GM21390 (cell line): ENCODE data around the gene EXOSC7.
"Not testable (repeated sequence)": the region's sequence is repeated elsewhere in the genome, so short reads cannot be mapped to it uniquely, and the experiment has no call there.

Experiments
- ATAC-seq: cut with Tn5 transposase; IDR thresholded peaks from one replicate; pipeline ENCODE4 v1.9.1; 2021; ENCODE audit not compliant: unreplicated experiment

EXOSC7 gene

DNA sequence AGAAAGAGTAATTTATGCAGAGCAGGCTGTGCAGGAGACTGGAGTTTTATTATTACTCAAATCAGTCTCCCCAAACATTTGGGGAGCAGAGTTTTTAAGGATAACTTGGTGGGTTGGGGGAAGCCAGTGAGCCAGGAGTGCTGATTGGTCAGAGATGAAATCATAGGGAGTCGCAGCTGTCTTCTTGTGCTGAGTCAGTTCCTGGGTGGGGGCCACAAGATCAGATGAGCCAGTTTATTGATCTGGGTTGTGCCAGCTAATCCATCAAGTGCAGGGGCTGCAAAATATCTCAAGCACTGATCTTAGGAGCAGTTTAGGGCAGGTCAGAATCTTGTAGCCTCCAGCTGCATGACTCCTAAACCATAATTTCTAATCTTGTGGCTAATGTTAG, 77.8 kb downstream of the EXOSC7 start:
- not testable (repeated sequence) for ATAC-seq

DNA sequence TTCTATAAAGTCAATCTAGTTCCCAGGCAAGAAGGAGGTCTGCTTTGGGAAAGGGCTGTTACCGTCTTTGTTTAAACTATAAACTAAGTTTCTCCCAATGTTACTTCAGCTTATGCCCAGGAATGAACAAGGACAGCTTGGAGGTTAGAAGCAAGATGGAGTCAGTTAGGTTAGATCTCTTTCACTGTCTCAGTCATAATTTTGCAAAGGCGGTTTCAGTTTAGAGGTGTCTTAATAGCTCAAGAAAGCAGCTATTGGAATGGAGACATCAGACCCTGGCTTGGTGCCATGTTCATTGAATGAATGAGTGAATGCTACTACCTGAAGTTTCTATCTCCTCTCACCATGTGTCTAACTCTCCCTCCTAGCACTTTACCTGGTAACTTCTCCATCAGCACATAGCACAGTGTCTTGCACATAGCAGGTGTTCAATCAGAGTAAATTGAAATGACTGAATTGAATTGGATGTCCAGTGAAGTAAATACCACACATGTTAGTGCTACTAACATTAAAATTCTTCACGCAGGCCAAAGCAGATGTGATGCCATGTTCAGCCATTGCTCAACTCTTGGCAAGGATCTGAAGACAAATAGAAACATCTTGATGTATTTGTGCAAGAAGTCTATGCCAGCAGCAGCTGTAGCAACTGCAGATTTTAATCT, 78.3 kb downstream of the EXOSC7 start:
- no peak for ATAC-seq

DNA sequence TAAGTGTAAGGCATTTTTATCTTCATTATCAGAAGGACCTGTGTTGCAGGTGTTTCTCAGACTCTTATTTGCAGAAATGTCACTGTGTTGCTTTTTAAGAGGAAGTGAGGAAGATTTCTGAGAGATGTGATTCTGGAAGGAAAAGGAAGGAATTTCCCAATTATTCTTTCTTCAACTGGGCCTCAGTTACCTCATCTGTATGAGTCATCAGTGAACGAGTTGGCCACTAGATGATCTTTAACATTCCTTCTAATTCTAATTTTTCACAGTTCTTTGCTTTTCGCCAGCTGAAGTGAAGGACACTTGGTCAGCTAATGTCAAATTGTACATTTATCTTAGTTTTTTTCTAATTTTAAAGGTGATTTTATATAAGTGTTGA, 79.0 kb downstream of the EXOSC7 start:
- no peak for ATAC-seq

DNA sequence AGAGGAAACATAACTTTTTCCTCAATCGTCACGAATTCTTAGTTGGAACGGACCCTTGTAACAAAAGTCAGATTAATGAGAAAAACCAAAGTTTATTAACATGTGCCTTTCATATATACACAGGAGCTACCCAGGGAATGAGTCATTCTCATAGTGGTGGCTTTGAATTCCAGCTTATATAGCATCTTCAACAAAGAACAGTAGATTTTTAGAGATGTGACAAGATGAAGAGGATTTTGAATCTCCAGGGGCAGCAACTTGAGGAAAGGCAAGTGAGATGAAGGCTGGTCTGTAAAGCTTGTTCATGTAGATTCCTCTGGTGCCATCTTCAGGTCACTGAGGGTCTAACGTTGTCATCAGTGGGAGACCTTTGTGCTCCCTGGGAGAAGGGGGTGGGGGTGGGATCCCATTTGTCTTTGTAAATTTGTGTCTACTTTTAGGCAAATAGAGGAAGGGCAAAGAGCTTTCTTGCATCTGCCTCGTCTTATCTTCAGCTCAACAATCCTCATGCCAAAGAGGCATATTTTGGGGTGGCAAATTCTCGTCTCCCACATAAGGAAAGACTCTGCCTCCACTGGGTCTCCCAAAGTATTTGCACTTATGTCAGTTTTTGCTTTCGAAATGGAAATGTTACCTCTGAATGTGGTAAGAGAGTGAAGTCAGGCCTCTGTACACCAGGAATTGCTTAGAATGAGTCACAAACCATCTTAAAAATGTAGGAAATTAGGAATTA, 79.5 kb downstream of the EXOSC7 start:
- no peak for ATAC-seq

DNA sequence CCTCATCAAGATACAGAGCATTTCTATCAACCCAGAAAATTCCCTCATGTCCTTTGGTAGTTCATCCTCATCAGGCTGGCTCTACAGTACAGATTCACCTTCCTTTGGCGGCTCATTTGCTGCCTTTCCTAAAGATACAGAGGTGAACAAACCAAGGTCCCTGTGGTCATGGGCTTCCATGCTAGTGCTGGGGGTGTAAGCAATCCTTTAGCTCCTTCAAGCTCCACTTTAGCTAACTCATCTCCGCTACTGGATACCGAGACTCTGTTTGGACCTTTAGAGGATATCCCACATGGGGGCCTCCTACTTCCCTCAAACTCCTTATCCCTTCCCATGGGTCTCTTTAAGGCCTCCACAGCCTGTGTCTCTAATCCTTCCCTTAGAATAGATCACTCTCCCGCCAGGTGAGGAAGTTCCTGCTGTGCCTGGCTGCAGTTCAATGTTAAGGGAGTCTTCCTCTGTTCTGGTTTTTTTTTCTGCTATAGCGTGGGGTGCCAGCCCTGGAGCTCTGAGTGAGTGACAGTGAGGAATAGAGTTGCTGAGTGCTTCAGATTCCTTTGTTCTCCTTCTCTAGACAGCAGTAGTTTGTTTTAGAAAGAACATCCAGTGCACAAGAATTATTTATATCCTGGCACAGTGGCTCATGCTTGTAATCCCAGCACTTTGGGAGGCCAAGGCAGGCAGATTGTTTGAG, 80.7 kb downstream of the EXOSC7 start:
- ATAC-seq, result no peak

DNA sequence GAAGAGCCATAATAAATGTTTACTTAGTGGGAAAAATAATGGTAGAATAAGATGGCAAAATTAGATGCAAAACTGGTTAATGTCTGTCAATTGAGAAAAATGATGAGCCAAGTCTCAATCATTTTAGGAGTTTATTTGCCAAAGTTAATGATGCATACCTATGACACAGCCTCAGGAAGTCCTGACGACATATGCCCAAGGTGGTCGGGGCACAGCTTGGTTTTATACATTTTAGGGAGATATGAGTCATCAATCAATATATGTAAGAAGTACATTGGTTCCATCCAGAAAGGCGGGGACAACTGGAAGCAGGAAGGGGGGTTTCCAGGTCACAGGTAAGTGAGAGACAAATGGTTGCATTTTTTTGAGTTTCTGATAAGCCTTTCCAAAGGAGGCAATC, 81.5 kb downstream of the EXOSC7 start:
- no peak for ATAC-seq

DNA sequence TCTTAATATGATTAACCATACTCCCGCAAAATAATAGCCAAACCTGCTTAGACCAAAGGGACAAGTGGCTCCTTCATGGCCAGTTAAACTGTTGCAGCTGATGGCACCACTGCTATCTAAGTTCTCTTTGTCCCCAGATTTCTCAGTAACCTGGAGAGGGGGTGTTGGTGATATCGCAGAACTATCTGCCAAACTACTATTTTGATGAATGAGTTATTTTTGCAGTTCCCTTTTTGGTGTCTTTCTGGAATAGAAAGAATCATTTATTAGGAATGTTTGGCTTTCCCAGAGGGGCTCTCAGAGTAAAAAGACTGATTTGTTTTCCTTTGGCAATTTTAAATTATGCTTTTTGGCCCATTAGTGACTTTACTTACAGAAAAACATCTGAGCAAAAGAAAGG, 83.1 kb downstream of the EXOSC7 start:
- no peak for ATAC-seq

DNA sequence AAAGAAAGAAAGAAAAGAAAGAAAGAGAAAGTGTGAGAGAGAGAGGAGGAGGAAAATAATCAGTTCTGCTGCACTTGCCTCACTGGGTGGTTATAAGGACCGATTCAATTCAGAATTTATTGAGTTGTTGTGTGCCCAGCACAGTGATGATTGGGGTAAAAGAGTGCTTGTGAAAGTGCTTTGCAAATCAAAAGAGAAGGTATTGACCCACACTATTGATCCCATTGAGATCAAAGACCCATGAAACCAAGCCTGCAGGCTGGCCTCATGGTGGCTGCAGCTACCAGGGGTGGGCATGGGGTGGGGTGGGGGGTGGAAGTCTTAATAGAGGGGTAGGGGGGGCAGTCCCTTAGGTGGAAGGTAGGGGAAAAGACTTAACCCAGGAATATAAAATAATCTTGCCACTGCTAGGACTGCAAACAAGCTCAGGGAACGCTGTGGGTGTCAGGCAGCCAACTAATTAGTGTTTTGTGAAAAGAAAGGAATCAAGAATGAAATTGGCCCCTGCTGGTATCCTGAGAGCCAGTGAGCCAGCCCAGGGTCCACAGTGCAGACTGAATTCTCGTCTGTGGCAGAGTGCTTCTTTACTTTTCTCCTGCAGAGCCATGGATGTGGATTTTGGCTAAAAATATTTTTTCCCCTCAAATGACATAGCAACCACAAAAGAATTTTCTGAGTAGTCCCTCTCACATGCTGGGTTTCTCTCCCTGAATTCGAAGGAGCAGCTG, 84.3 kb downstream of the EXOSC7 start:
- no peak for ATAC-seq
